GM19395 (cell line): ENCODE data around the gene NUMB.
"Not testable (repeated sequence)": the region's sequence is repeated elsewhere in the genome, so short reads cannot be mapped to it uniquely, and the experiment has no call there.

Source experiments
- ATAC-seq: cut with Tn5 transposase; IDR thresholded peaks from one replicate; pipeline ENCODE4 v1.9.1; 2021; ENCODE audit warnings: mild to moderate bottlenecking, moderate library complexity; ENCODE audit not compliant: unreplicated experiment

The NUMB gene

DNA sequence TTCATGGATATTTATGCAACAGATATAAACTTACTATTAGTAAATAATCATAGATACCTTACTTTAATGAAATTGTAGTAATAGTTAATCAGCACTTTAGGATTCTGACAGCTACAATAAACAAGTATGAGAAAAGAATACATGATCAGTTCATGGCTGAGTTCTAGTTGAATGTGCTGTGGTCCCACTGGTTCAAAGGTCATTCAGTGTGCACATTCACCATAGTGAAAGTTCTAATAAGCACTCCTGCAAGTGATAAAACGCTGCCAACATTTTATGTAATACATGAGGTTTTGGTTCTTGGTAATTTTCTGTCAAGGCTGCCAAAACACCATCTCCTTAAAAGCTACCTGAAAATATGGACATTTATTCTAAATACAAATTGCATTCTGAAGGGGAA, 92.6 kb downstream of the NUMB start:
- no peak for ATAC-seq

- ATAC-seq = no peak
Observed at GRCh38 chr14:73364559-73364958, 93.8 kb downstream of the NUMB start.

GRCh38 chr14:73359445-73359844, 98.9 kb downstream of the NUMB start:
- ATAC-seq = no peak

DNA sequence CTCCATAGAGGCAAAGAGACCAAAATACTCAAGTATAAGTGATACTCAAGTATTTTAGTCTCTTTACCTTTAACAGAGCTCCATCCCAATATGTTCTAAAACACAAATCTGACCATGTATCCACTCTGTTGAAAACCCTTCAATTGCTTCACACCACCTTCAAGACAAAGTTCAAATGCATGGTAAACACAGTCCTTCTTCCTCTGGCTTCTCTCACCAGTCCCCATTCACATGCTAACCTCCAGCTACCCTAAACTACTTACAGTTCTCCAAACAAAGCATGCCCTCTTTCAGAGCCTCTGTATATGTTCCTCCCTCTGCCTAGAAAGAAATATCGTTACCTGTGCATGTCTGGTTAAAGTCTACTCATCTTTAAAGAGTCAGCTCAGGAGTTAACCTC, 100.2 kb downstream of the NUMB start:
- ATAC-seq = no peak

DNA sequence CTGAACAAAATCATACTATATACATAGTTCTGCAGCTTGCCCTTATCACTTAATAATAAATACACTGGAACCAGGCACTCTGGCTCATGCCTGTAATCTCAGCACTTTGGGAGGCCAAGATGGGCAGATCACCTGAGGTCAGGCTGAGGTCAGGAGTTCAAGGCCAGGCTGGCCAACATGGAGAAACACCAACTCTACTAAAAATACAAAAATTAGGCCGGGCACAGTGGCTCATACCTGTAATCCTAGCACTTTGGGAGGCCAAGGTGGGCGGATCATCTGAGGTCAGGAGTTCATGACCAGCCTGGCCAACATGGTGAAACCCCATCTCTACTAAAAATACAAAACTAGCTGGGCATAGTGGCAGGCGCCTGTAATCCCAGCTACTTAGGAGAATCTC, 109.3 kb downstream of the NUMB start:
- ATAC-seq = not testable (repeated sequence)

DNA sequence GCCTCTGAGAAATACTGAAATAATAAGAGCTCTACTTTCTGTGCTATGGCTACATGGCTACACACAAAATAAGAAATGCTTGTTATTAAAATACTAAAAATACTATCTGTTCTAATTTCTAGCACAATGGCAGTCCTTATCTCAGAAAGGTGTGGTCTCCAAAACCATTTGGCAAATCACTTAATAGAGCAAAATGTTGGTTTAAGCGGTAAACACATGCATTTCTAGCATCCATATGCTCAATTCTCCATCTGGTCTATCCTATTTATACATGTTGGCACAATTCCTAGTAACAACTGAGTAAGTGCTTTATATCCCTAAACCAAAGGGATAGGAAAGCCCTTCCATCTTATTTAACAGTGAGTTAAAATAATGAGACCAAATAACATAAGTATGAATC, 114.0 kb downstream of the NUMB start:
- no peak for ATAC-seq

DNA sequence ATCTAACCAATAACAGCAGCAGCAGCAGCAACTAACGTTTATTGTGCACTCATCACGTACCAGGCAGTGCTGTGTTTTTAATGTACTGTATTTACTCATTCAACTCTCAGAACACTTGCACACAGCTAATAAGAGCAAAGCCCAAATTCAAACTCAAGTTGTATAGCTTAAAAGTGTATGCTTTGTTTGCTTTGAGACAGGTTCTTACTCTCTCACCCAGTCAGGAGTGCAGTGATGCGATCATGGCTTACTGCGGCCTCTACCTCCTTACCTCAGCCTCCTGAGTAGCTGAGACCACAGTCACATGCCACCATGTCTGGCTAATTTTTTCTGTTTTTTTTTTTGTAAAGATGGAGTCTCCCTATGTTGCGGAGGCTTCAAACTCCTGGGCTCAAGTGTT, 115.7 kb downstream of the NUMB start:
- no peak for ATAC-seq

GRCh38 chr14:73339846-73340595, 118.3 kb downstream of the NUMB start:
- no peak for ATAC-seq

- no peak for ATAC-seq
Observed at GRCh38 chr14:73339206-73339605, 119.1 kb downstream of the NUMB start.

- no peak for ATAC-seq
Observed at GRCh38 chr14:73338551-73338950, 119.8 kb downstream of the NUMB start.

DNA sequence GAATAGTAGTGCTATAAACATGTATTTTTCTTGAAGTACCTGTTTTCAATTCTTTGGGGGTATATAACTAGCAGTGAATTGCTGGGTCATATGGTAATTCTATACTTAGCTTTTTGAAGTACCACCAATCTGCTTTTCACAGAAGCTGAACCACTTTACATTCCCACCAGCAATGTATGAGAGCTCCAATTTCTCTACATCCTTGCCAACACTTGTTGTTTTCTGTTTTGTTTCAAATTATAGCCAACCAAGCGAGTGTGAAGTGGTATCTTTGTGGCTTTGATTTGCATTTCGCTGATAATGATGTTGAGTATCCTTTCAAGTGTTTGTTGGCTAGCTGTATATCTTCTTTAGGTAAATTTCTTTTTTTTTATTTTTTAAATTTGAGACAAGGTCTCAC, 125.3 kb downstream of the NUMB start:
- ATAC-seq = no peak

DNA sequence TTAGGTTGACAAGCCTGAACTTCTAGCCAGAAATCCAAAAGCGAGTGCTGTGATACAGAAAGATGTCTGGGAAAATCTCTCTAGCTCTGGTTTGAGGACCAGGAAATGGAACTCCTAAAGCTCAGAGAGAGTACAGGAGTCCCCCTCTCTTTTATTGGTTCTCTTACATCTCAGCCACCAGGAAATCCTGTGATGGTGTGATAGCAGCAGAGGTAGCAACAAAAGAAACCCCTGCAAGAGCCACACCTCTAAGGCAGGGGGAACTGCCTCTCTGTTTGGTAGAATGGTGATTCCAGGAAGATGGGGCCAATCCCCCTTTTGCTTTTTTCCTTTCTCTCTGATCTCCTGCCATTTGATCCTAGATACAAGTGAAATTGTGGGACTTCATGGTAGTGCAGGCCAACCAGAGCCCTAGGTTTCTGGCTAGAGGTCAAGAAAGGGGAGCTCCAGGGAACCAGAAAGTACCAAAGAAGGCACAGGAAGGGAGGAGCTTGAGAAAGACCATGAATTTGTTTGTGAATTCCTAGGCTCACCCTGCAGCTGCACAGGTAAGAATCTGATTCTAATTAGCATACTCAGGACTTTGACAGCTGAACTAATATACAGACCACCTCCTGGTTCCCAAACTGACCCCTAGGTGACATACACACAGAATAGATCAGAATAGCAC, 132.6 kb downstream of the NUMB start:
- ATAC-seq = no peak

- ATAC-seq = no peak
Observed at GRCh38 chr14:73325063-73325462, 133.3 kb downstream of the NUMB start.

DNA sequence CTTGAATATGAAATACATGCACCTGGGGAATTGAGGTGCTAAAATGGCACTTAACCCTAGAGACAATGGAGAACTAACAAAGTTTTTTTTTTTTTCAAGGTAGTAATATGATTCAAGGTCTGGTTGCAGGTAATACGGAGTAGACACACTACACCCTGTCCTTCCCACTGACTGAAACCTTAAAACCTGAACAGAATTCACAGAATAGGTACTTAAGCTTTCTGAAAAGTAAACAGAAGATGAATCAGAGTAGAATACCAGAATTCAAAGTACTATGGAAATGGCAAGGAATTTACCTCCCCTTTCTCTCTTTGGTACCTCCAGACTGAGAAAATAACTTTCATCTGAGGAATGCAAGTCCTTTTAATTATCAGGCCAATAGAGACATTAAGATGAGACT, 133.8 kb downstream of the NUMB start:
- no peak for ATAC-seq

GRCh38 chr14:73323896-73324399, 134.4 kb downstream of the NUMB start:
- no peak for ATAC-seq

GRCh38 chr14:73313151-73313550, 145.2 kb downstream of the NUMB start:
- ATAC-seq = no peak

GRCh38 chr14:73312687-73313086, 145.7 kb downstream of the NUMB start:
- ATAC-seq = no peak

GRCh38 chr14:73311708-73312030, 146.7 kb downstream of the NUMB start:
- no peak for ATAC-seq

DNA sequence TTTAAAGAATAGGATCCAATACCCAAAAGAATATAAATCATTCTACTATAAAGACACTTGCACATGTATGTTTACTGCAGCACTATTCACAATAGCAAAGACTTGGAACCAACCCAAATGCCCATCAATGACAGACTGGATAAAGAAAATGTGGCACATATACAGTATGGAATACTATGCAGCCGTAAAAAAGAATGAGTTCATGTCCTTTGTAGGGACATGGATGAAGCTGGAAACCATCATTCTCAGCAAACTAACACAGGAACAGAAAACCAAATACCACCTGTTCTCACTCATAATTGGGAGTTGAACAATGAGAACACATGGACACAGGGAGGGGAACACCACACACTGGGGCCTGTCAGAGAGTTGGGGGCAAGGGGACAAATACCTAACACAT, 149.1 kb downstream of the NUMB start:
- not testable (repeated sequence) for ATAC-seq

GRCh38 chr14:73307261-73307660, 151.1 kb downstream of the NUMB start:
- no peak for ATAC-seq

GRCh38 chr14:73305499-73305898, 152.8 kb downstream of the NUMB start:
- no peak for ATAC-seq

DNA sequence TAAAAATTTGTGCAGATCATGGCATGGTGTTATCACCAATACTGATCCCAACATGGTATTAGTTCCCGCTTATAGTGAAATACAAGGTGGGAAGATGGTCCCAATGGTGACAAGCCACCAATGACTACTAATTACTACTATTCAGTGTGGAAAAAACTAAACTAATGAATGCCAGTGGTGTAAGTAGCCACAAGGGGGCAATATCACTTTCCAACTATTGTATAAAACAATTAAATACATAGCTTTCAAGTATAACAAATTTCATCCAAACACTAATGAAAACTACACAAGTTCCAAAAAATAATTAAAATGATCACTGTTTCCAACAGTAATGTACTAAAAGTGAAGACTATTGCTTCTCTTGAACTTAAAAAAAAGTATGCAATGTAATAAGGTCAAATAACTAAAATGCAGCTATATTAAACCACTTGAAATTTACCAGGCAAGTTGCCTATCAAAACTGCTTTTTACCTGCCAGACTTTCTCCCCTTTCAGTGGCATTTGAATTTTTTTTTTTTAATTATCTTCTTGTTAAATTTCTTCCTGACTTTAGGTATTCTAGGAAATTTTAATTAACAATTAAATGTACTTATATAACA, 163.0 kb downstream of the NUMB start:
- no peak for ATAC-seq
